ENCODE measurements around the gene MYLK.
A peak's percentile ranks its signal among the peaks of the same experiment; 100 is the strongest.

MYLK gene

GRCh38 chr3:123818324-123818920 lies 65.7 kb downstream of the MYLK start:
- no peak for DNase-seq

- DNase-seq = no peak
Observed at GRCh38 chr3:123817413-123817812, 66.7 kb downstream of the MYLK start.

- peak; percentile 78 for DNase-seq
Observed at GRCh38 chr3:123816673-123817207, 67.4 kb downstream of the MYLK start.

GRCh38 chr3:123815981-123816380 lies 68.2 kb downstream of the MYLK start:
- DNase-seq = no peak

GRCh38 chr3:123813876-123814275 lies 70.3 kb downstream of the MYLK start:
- no peak for DNase-seq

- no peak for DNase-seq
Observed at GRCh38 chr3:123809597-123809996, 74.5 kb downstream of the MYLK start.

GRCh38 chr3:123808812-123809211 lies 75.3 kb downstream of the MYLK start:
- no peak for DNase-seq

GRCh38 chr3:123807820-123808219 lies 76.3 kb downstream of the MYLK start:
- DNase-seq = peak; percentile 26

- no peak for DNase-seq
Observed at GRCh38 chr3:123805504-123805903, 78.6 kb downstream of the MYLK start.

GRCh38 chr3:123805101-123805500 lies 79.0 kb downstream of the MYLK start:
- no peak for DNase-seq

- DNase-seq = no peak
Observed at GRCh38 chr3:123804676-123805075, 79.5 kb downstream of the MYLK start.

- no peak for DNase-seq
Observed at GRCh38 chr3:123803521-123803920, 80.6 kb downstream of the MYLK start.

- DNase-seq = no peak
Observed at GRCh38 chr3:123802007-123802625, 82.0 kb downstream of the MYLK start.

- DNase-seq = no peak
Observed at GRCh38 chr3:123801474-123801873, 82.7 kb downstream of the MYLK start.

- no peak for DNase-seq
Observed at GRCh38 chr3:123800362-123800682, 83.8 kb downstream of the MYLK start.

GRCh38 chr3:123799544-123800361 lies 84.4 kb downstream of the MYLK start:
- DNase-seq = peak; percentile 54

GRCh38 chr3:123798550-123798949 lies 85.6 kb downstream of the MYLK start:
- no peak for DNase-seq

GRCh38 chr3:123795471-123796251 lies 88.5 kb downstream of the MYLK start:
- DNase-seq = no peak

GRCh38 chr3:123793425-123793824 lies 90.7 kb downstream of the MYLK start:
- no peak for DNase-seq

- peak; percentile 36 for DNase-seq
Observed at GRCh38 chr3:123792473-123793201, 91.5 kb downstream of the MYLK start.

GRCh38 chr3:123791898-123792297 lies 92.2 kb downstream of the MYLK start:
- no peak for DNase-seq

GRCh38 chr3:123791417-123791816 lies 92.7 kb downstream of the MYLK start:
- DNase-seq = no peak

- DNase-seq = no peak
Observed at GRCh38 chr3:123791073-123791370, 93.1 kb downstream of the MYLK start.

All from kidney glomerular epithelial cell (primary cell).